A549 (cell line): Measurements from ENCODE around the gene LDLRAD4. TPM values are rescaled to one million over a fixed set of nuclear protein-coding genes. Genes with fewer than 3 reads are reported as not detected.

Source experiments
- ATAC-seq, 2 experiments: fragments of 200-7000 bp in 1 of 2; fragments of >200 bp in 1 of 2; cut with Nextera tagmentation in 1 of 2; cut with Tn5 transposase in 1 of 2; 3 replicates each; pipeline versions ENCODE4 v1.8.0 to v1.9.1; 2018 to 2020; ENCODE audit warnings: mild to moderate bottlenecking in 1 of 2, moderate library complexity in 1 of 2
- CTCF ChIA-PET: fragments of 300-600 bp; sonication (Branson Sonifier 250); formaldehyde crosslinking; extraction: SDS; loops from one replicate; lab custom pipeline; 2021; ENCODE audit warnings: antibody characterized with exemption, inconsistent platforms; lab: Yijun Ruan, JAX
- POLR2A ChIA-PET: fragments of 350-600 bp; formaldehyde crosslinking; extraction: SDS; loops from one replicate; lab custom pipeline; 2021; ENCODE audit warnings: antibody characterized with exemption, inconsistent platforms; lab: Yijun Ruan, JAX
- DNase-seq, 2 experiments: peaks; one replicate each; pipeline versions ENCODE4 v3.0.0 to v3.0.0-alpha.2; 2011 to 2016; ENCODE audit warnings: low read depth in 1 of 2, low spot score in 1 of 2
- FAIRE-seq: peaks from 2 replicates; lab custom pipeline; 2011; peaks lifted over from hg19 to GRCh38; lab: Jason Lieb, UNC
- H3K27ac ChIP-seq, 2 experiments: fragments of >200 bp; sonication (Bioruptor Twin); formaldehyde crosslinking; 3 replicates each; pipeline ENCODE4 v1.5.1; 2016 to 2017
- H3K4me1 ChIP-seq: fragments of >200 bp; sonication (Bioruptor Twin); formaldehyde crosslinking; 3 replicates; pipeline ENCODE4 v1.6.1; 2016
- H3K4me2 ChIP-seq: fragments of >200 bp; sonication (Bioruptor Twin); formaldehyde crosslinking; 3 replicates; pipeline ENCODE4 v1.6.1; 2016
- H3K4me3 ChIP-seq: fragments of >200 bp; sonication (Bioruptor Twin); formaldehyde crosslinking; 3 replicates; pipeline ENCODE4 v1.5.1; 2016
- H3K9me3 ChIP-seq: fragments of >200 bp; sonication (Bioruptor Twin); formaldehyde crosslinking; 3 replicates; pipeline ENCODE4 v1.6.1; 2016
- ATOH8 ChIP-seq: fragments of 250-450 bp; sonication (Bioruptor Pico); IDR thresholded peaks from 2 replicates; pipeline ENCODE4 v1.5.0; 2020; ENCODE audit warnings: low read depth, mild to moderate bottlenecking, moderate library complexity
- BCL3 ChIP-seq: fragments of >200 bp; sonication (Bioruptor Twin); formaldehyde crosslinking; IDR thresholded peaks from 3 replicates; pipeline ENCODE4 v1.6.1; 2016
- E2F6 ChIP-seq: IDR thresholded peaks from 2 replicates; pipeline ENCODE4 v1.6.1; 2012; ENCODE audit warnings: low read depth, borderline replicate concordance
- EHF ChIP-seq: fragments of 250-450 bp; sonication (Bioruptor Pico); IDR thresholded peaks from 2 replicates; pipeline ENCODE4 v1.5.0; 2020; ENCODE audit warnings: mild to moderate bottlenecking
- EP300 ChIP-seq, 2 experiments: fragments of >200 bp; sonication (Bioruptor Twin); formaldehyde crosslinking; IDR thresholded peaks; 2 replicates in 1 of 2; 3 replicates in 1 of 2; pipeline ENCODE4 v1.6.1; 2016 to 2017
- HEYL ChIP-seq: fragments of 250-450 bp; sonication (Bioruptor Pico); IDR thresholded peaks from 2 replicates; pipeline ENCODE4 v1.8.0; 2021; ENCODE audit warnings: mild to moderate bottlenecking, moderate library complexity
- HOXB13 ChIP-seq: fragments of 250-450 bp; sonication (Bioruptor Pico); IDR thresholded peaks from 2 replicates; pipeline ENCODE4 v1.5.0; 2020; ENCODE audit warnings: low read depth, mild to moderate bottlenecking, moderate library complexity
- JUN ChIP-seq, 2 experiments: fragments of >200 bp; sonication (Bioruptor Twin); formaldehyde crosslinking; IDR thresholded peaks; 2 replicates in 1 of 2; 3 replicates in 1 of 2; pipeline ENCODE4 v1.6.1; 2016 to 2017
- KDM5A ChIP-seq: fragments of 200-600 bp; sonication (generic); IDR thresholded peaks from 2 replicates; pipeline ENCODE4 v1.6.1; 2016; ENCODE audit warnings: antibody characterized with exemption, mild to moderate bottlenecking
- MAX ChIP-seq: IDR thresholded peaks from 2 replicates; pipeline ENCODE4 v1.6.1; 2012
- MAZ ChIP-seq: fragments of 150-350 bp; IDR thresholded peaks from 2 replicates; pipeline ENCODE4 v1.6.1; 2014; ENCODE audit warnings: antibody characterized with exemption, low read depth, low read length, borderline replicate concordance
- PHF8 ChIP-seq: fragments of 200-600 bp; sonication (generic); IDR thresholded peaks from 2 replicates; pipeline ENCODE4 v1.6.1; 2016; ENCODE audit warnings: low read depth, mild to moderate bottlenecking, antibody characterized with exemption, moderate library complexity, borderline replicate concordance
- POLR2AphosphoS2 ChIP-seq: conservative IDR thresholded peaks from 2 replicates; pipeline ENCODE4 v1.6.1; 2012; ENCODE audit warnings: low read length, improper control_type of control experiment, inconsistent platforms
- RAD21 ChIP-seq, 2 experiments: fragments of >200 bp in 1 of 2; sonication (Bioruptor Twin) in 1 of 2; formaldehyde crosslinking in 1 of 2; IDR thresholded peaks in 1 of 2; conservative IDR thresholded peaks in 1 of 2; 2 replicates in 1 of 2; 3 replicates in 1 of 2; pipeline ENCODE4 v1.6.1; 2012 to 2018; ENCODE audit warnings: inconsistent platforms in 1 of 2
- RARB ChIP-seq: fragments of 250-450 bp; sonication (Bioruptor Pico); IDR thresholded peaks from 2 replicates; pipeline ENCODE4 v1.8.0; 2021; ENCODE audit warnings: mild to moderate bottlenecking, moderate library complexity
- RCOR1 ChIP-seq: fragments of 150-350 bp; IDR thresholded peaks from 2 replicates; pipeline ENCODE4 v1.6.1; 2014; ENCODE audit warnings: antibody characterized with exemption, low read length, low read depth
- SMC3 ChIP-seq: fragments of >200 bp; sonication (Bioruptor Twin); formaldehyde crosslinking; IDR thresholded peaks from 3 replicates; pipeline ENCODE4 v1.6.1; 2018; ENCODE audit warnings: inconsistent platforms
- USF2 ChIP-seq: fragments of 450-650 bp; IDR thresholded peaks from 2 replicates; pipeline ENCODE4 v1.6.1; 2014; ENCODE audit warnings: antibody characterized with exemption
- ZFP36 ChIP-seq: fragments of 450-650 bp; IDR thresholded peaks from 2 replicates; pipeline ENCODE4 v1.6.1; 2014; ENCODE audit warnings: borderline replicate concordance; ENCODE audit not compliant: partially characterized antibody
- WGBS: methylation state at CpG from one replicate; pipeline ENCODE4 v1.1.6; 2017; ENCODE audit errors: missing lambda C conversion rate; 5-methylcytosine and 5-hydroxymethylcytosine counted together
- polyA plus RNA-seq, 4 experiments: library from polyadenylated mRNA; depleted of rRNA in 3 of 4; stranded (reverse); fragments of >200 nt; fragmentation: RNase III in 1 of 4; extraction: RNeasy Plus Mini Kit Qiagen cat#74134 plus additional on column Dnase treatment in 1 of 4; gene quantifications; 2 replicates in 3 of 4; 3 replicates in 1 of 4; pipeline ENCODE4 v1.2.3, GENCODE V29; 2011 to 2017

Gene LDLRAD4
- polyA plus RNA-seq, 2 of the 4 experiments (the other 2 are of a cell fraction): 5.2 to 7.6 TPM

- no peak for TF ChIP-seq RAD21 (conservative IDR thresholded peaks at IDR 0.05 in 1 of 2, IDR thresholded peaks at IDR 0.05 in 1 of 2)
- no peak for TF ChIP-seq JUN (IDR thresholded peaks at IDR 0.05)
- TF ChIP-seq HOXB13 (CRISPR knock-in tag): no peak
- no peak for TF ChIP-seq EHF (CRISPR knock-in tag)
- no peak for TF ChIP-seq MAZ
- TF ChIP-seq RARB: no peak
- no peak for TF ChIP-seq SMC3
- no peak for TF ChIP-seq USF2
- TF ChIP-seq ZFP36: no peak
- TF ChIP-seq POLR2AphosphoS2: no peak
- no peak for TF ChIP-seq EP300 (IDR thresholded peaks at IDR 0.05)
Measured at GRCh38 chr18:13368080-13368813, 149.7 kb downstream of the LDLRAD4 start (continued).

- 67% methylated on average over 9 of the region's 9 CpGs for WGBS
- TF ChIP-seq E2F6 (no peak), KDM5A (no peak), HOXB13 (CRISPR knock-in tag) (no peak), RCOR1 (no peak), RARB (no peak), BCL3 (no peak), ATOH8 (no peak), PHF8 (no peak), MAX (no peak)
- POLR2A ChIA-PET: no interaction called here
- FAIRE-seq (no peak), DNase-seq (no peak), ATAC-seq (peak; percentile 55 to 65; a peak in 4 of 6 replicates)
- Histone ChIP-seq H3K4me1 (peaks cover 15% of the 10 kb centered on the region; the same call in 1 of the 3 replicates), H3K4me2 (peak overlapping the region; percentile 63), H3K4me3 (no peak overlapping the region), H3K9me3 (no peaks in the 10 kb centered on the region), H3K27ac (no peak overlapping the region)
- CTCF ChIA-PET: no interaction called here
Measured at GRCh38 chr18:13369353-13369752, 150.8 kb downstream of the LDLRAD4 start.

- POLR2A ChIA-PET: no interaction called here
- CTCF ChIA-PET: no interaction called here
- FAIRE-seq (no peak), ATAC-seq (peak; percentile 91 to 95), DNase-seq (peak; percentile 30 to 53)
- H3K4me1 ChIP-seq: peaks cover 19% of the 10 kb centered on the region
- H3K9me3 ChIP-seq: no peaks in the 10 kb centered on the region
- TF ChIP-seq MAX: 0 out of 2 replicates have a peak, but pooled peaks have one; percentile 12
- no peak for TF ChIP-seq HEYL (CRISPR knock-in tag)
- H3K4me2 ChIP-seq: peak overlapping the region; percentile 63
- peak overlapping the region; percentile 28 to 40; a peak in 2 of 6 replicates for H3K27ac ChIP-seq
- no peak overlapping the region for H3K4me3 ChIP-seq
- WGBS: 22% methylated on average over 14 of the region's 15 CpGs
Measured at GRCh38 chr18:13369756-13370510, 151.4 kb downstream of the LDLRAD4 start.
